Nephron (organoid): Measurements from ENCODE around the gene ISLR.
A peak's percentile ranks its signal among the peaks of the same experiment; 100 is the strongest.

ENCODE experiments used
- H3K27ac Mint-ChIP-seq, 3 experiments: 2 replicates each; pipeline ENCODE4 v1.8.0; 2020; ENCODE audit warnings: mixed read lengths in 3 of 3, mild to moderate bottlenecking in 2 of 3, moderate library complexity in 1 of 3
- H3K27me3 Mint-ChIP-seq: 2 replicates; pipeline ENCODE4 v1.8.0; 2021; ENCODE audit warnings: low read depth, mild to moderate bottlenecking, moderate library complexity, mixed read lengths
- H3K36me3 Mint-ChIP-seq: 2 replicates; pipeline ENCODE4 v1.8.0; 2020; ENCODE audit warnings: low read depth, mixed read lengths
- H3K4me1 Mint-ChIP-seq: 2 replicates; pipeline ENCODE4 v1.8.0; 2020; ENCODE audit warnings: mixed read lengths
- H3K4me3 Mint-ChIP-seq, 3 experiments: 2 replicates each; pipeline ENCODE4 v1.8.0; 2020; ENCODE audit warnings: mild to moderate bottlenecking in 3 of 3, mixed read lengths in 3 of 3, moderate library complexity in 2 of 3
- H3K9me3 Mint-ChIP-seq: 2 replicates; pipeline ENCODE4 v1.8.0; 2020; ENCODE audit warnings: mixed read lengths
- CTCF ChIP-seq, 3 experiments: fragments of 200-600 bp; sonication (generic); IDR thresholded peaks; one replicate each; pipeline ENCODE4 v1.5.0; 2021; ENCODE audit warnings: antibody characterized with exemption in 3 of 3; ENCODE audit not compliant: unreplicated experiment in 3 of 3

ISLR gene

GRCh38 chr15:74214324-74215021 is 41.0 kb downstream of the ISLR start:
- Mint-ChIP-seq H3K4me1 (peaks cover 76% of the 10 kb centered on the region), H3K36me3 (no peaks in the 10 kb centered on the region), H3K27ac (peak overlapping the region; percentile 86 to 95 (median 90)), H3K27me3 (peaks cover 6% of the 10 kb centered on the region), H3K4me3 (peak overlapping the region in 1 of 3 experiments; percentile 0), H3K9me3 (no peaks in the 10 kb centered on the region)
- TF ChIP-seq CTCF (IDR thresholded peaks at IDR 0.05; ENCODE audit: unreplicated experiment in 3 of 3) = no peak

GRCh38 chr15:74215958-74216357 is 42.4 kb downstream of the ISLR start:
- peaks cover 76% of the 10 kb centered on the region for H3K4me1 Mint-ChIP-seq
- no peaks in the 10 kb centered on the region for H3K9me3 Mint-ChIP-seq
- H3K4me3 Mint-ChIP-seq = no peak overlapping the region
- H3K27me3 Mint-ChIP-seq = peaks cover 6% of the 10 kb centered on the region
- no peak for TF ChIP-seq CTCF (IDR thresholded peaks at IDR 0.05; ENCODE audit: unreplicated experiment in 3 of 3)
- H3K36me3 Mint-ChIP-seq = no peaks in the 10 kb centered on the region
- peak overlapping the region; percentile 78 to 90 (median 86) for H3K27ac Mint-ChIP-seq

- H3K9me3 Mint-ChIP-seq = no peaks in the 10 kb centered on the region
- peaks cover 79% of the 10 kb centered on the region for H3K4me1 Mint-ChIP-seq
- no peak for TF ChIP-seq CTCF (IDR thresholded peaks at IDR 0.05; ENCODE audit: unreplicated experiment in 3 of 3)
- H3K36me3 Mint-ChIP-seq = no peaks in the 10 kb centered on the region
- no peak overlapping the region for H3K4me3 Mint-ChIP-seq
- H3K27ac Mint-ChIP-seq = peak overlapping the region in 2 of 3 experiments; percentile 69 to 86
- H3K27me3 Mint-ChIP-seq = peaks cover 2% of the 10 kb centered on the region
Measured at GRCh38 chr15:74216949-74217348, 43.4 kb downstream of the ISLR start.

- no peaks in the 10 kb centered on the region for H3K27me3 Mint-ChIP-seq
- no peak overlapping the region for H3K4me3 Mint-ChIP-seq
- TF ChIP-seq CTCF (IDR thresholded peaks at IDR 0.05; ENCODE audit: unreplicated experiment in 3 of 3) = no peak
- peak overlapping the region in 1 of 3 experiments; percentile 70 for H3K27ac Mint-ChIP-seq
- H3K9me3 Mint-ChIP-seq = no peaks in the 10 kb centered on the region
- H3K36me3 Mint-ChIP-seq = no peaks in the 10 kb centered on the region
- peaks cover 79% of the 10 kb centered on the region for H3K4me1 Mint-ChIP-seq
Measured at GRCh38 chr15:74217907-74218885, 44.7 kb downstream of the ISLR start.

GRCh38 chr15:74220475-74221248 is 47.2 kb downstream of the ISLR start:
- H3K27me3 Mint-ChIP-seq = peaks cover 6% of the 10 kb centered on the region
- H3K9me3 Mint-ChIP-seq = no peaks in the 10 kb centered on the region
- no peaks in the 10 kb centered on the region for H3K36me3 Mint-ChIP-seq
- H3K4me1 Mint-ChIP-seq = peaks cover 82% of the 10 kb centered on the region
- peak overlapping the region; percentile 88 to 95 (median 89) for H3K27ac Mint-ChIP-seq
- peak overlapping the region in 2 of 3 experiments; percentile 12 to 22 for H3K4me3 Mint-ChIP-seq
- no peak for TF ChIP-seq CTCF (IDR thresholded peaks at IDR 0.05; ENCODE audit: unreplicated experiment in 3 of 3)
